ENCODE data around the gene SHISAL2A.

GRCh38 chr1:52665006-52665941 is 32.3 kb downstream of the SHISAL2A start:
- no peak for TF ChIP-seq GATA2 (IDR thresholded peaks at IDR 0.05; ENCODE audit: low read depth, low read length)
- TF ChIP-seq GATA3 (IDR thresholded peaks at IDR 0.05; ENCODE audit: low read depth, low read length): no peak
